Vagina (tissue), 2 donors: Measurements from ENCODE around the gene UPF1. TPM values are rescaled to one million over a fixed set of nuclear protein-coding genes. Genes with fewer than 3 reads are reported as not detected.

ENCODE experiments used
- DNase-seq, 2 donors: peaks; one replicate each; pipeline ENCODE4 v3.0.0-alpha.2; 2017; ENCODE audit errors: extremely low spot score in 2 of 2
- H3K27ac ChIP-seq: fragments of 200-600 bp; sonication (generic); one replicate; pipeline ENCODE4 v1.5.1; 2019
- H3K27me3 ChIP-seq: fragments of 200-600 bp; sonication (generic); one replicate; pipeline ENCODE4 v1.5.1; 2019
- H3K36me3 ChIP-seq, 2 donors: fragments of 200-600 bp; sonication (generic); one replicate each; pipeline ENCODE4 v1.5.1; 2017 to 2019
- H3K4me1 ChIP-seq: fragments of 200-600 bp; sonication (generic); one replicate; pipeline ENCODE4 v1.5.1; 2019
- H3K4me3 ChIP-seq, 2 donors: fragments of 200-600 bp; sonication (generic); 1 replicate in 1 of 2; 2 replicates in 1 of 2; pipeline ENCODE4 v1.5.1; 2016 to 2019
- H3K9me3 ChIP-seq: fragments of 200-600 bp; sonication (generic); one replicate; pipeline ENCODE4 v1.5.1; 2019
- CTCF ChIP-seq, 3 experiments: fragments of 450-650 bp in 2 of 3; fragments of 200-600 bp in 1 of 3; sonication (generic) in 1 of 3; IDR thresholded peaks; one replicate each; pipeline ENCODE4 v1.5.1; 2017 to 2019; ENCODE audit warnings: antibody characterized with exemption in 3 of 3, mild to moderate bottlenecking in 2 of 3, moderate library complexity in 2 of 3
- POLR2A ChIP-seq, 2 donors: fragments of 450-650 bp; IDR thresholded peaks; one replicate each; pipeline ENCODE4 v1.6.1; 2017; ENCODE audit warnings: antibody characterized with exemption in 2 of 2, mild to moderate bottlenecking in 2 of 2, moderate library complexity in 2 of 2
- POLR2AphosphoS5 ChIP-seq, 2 donors: sonication (generic); formaldehyde crosslinking; IDR thresholded peaks; one replicate each; pipeline ENCODE4 v1.9.0; 2017; ENCODE audit warnings: antibody characterized with exemption in 2 of 2, mild to moderate bottlenecking in 2 of 2, low read depth in 1 of 2; ENCODE audit not compliant: insufficient read depth in 1 of 2
- intact Hi-C: fragments of 100-400 bp; cut with DNase I; formaldehyde crosslinking; loops from one replicate; pipeline ENCODE4 v1.15.1; 2023
- total RNA-seq: library from RNA; depleted of rRNA; stranded (reverse); fragments of >200 nt; gene quantifications from one replicate; pipeline ENCODE4 v1.2.3, GENCODE V29; 2016

UPF1 gene
- total RNA-seq, 1 donor from 2014 or later = 77.8 TPM

GRCh38 chr19:18855647-18856384, 24.1 kb downstream of the UPF1 start:
- Histone ChIP-seq H3K27me3 (no peaks in the 10 kb centered on the region), H3K27ac (no peak overlapping the region), H3K36me3 (peaks cover 2 to 96% of the 10 kb centered on the region in 2 donors), H3K9me3 (no peaks in the 10 kb centered on the region), H3K4me1 (peaks cover 11% of the 10 kb centered on the region), H3K4me3 (no peak overlapping the region)
- no peak for DNase-seq
- intact Hi-C loops = no loop called here
- TF ChIP-seq POLR2A (IDR thresholded peaks at IDR 0.05) (no peak), POLR2AphosphoS5 (IDR thresholded peaks at IDR 0.05; ENCODE audit: insufficient read depth in 1 of 2, low read depth in 1 of 2) (no peak), CTCF (IDR thresholded peaks at IDR 0.05) (no peak)

GRCh38 chr19:18856385-18857126, 24.8 kb downstream of the UPF1 start:
- H3K4me3 ChIP-seq = no peak overlapping the region
- no peak for DNase-seq
- TF ChIP-seq CTCF (IDR thresholded peaks at IDR 0.05) = no peak
- no peak for TF ChIP-seq POLR2A (IDR thresholded peaks at IDR 0.05)
- TF ChIP-seq POLR2AphosphoS5 (IDR thresholded peaks at IDR 0.05; ENCODE audit: insufficient read depth in 1 of 2, low read depth in 1 of 2) = no peak
- H3K36me3 ChIP-seq = peaks cover 4 to 96% of the 10 kb centered on the region in 2 donors
- H3K4me1 ChIP-seq = peaks cover 3% of the 10 kb centered on the region
- intact Hi-C loops = no loop called here
- H3K27ac ChIP-seq = no peak overlapping the region
- H3K27me3 ChIP-seq = no peaks in the 10 kb centered on the region
- H3K9me3 ChIP-seq = no peaks in the 10 kb centered on the region

- Histone ChIP-seq H3K36me3 (peaks cover 4 to 96% of the 10 kb centered on the region in 2 donors), H3K27me3 (no peaks in the 10 kb centered on the region), H3K27ac (no peak overlapping the region), H3K4me1 (no peaks in the 10 kb centered on the region), H3K4me3 (no peak overlapping the region), H3K9me3 (no peaks in the 10 kb centered on the region)
- TF ChIP-seq POLR2A (IDR thresholded peaks at IDR 0.05) (no peak), CTCF (IDR thresholded peaks at IDR 0.05) (no peak), POLR2AphosphoS5 (IDR thresholded peaks at IDR 0.05; ENCODE audit: insufficient read depth in 1 of 2, low read depth in 1 of 2) (no peak)
- intact Hi-C loops = no loop called here
- no peak for DNase-seq
Observed at GRCh38 chr19:18857223-18857622, 25.5 kb downstream of the UPF1 start.

GRCh38 chr19:18858906-18859646, 27.3 kb downstream of the UPF1 start:
- Histone ChIP-seq H3K27ac (no peak overlapping the region), H3K36me3 (peaks cover 4 to 96% of the 10 kb centered on the region in 2 donors)
- no peak for DNase-seq

More at GRCh38 chr19:18858906-18859646, 27.3 kb downstream of the UPF1 start:
- H3K4me3 ChIP-seq = no peak overlapping the region
- no peaks in the 10 kb centered on the region for H3K27me3 ChIP-seq
- TF ChIP-seq POLR2A (IDR thresholded peaks at IDR 0.05) = no peak
- TF ChIP-seq CTCF (IDR thresholded peaks at IDR 0.05) = no peak
- TF ChIP-seq POLR2AphosphoS5 (IDR thresholded peaks at IDR 0.05; ENCODE audit: insufficient read depth in 1 of 2, low read depth in 1 of 2) = no peak
- H3K4me1 ChIP-seq = no peaks in the 10 kb centered on the region
- H3K9me3 ChIP-seq = no peaks in the 10 kb centered on the region
- intact Hi-C loops = no loop called here
